ENCODE measurements around the gene TTC8.
"Not testable (repeated sequence)": the region's sequence is repeated elsewhere in the genome, so short reads cannot be mapped to it uniquely, and the experiment has no call there.

DNA sequence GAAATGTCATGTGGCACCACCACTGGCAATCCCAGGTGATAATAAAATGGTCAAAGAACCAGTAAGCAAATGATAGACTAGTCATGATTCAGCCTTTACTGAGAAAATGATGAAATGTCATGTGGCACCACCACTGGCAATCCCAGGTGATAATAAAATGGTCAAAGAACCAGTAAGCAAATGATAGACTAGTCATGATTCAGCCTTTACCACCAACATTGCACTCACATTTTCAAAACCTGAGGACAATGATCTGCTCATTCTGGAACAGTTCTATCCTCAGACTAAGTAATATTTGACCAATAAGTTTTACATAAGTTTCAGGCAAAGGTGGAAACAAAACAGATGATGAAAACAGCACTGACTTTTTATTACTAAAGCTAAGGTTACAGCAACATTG lies 34.9 kb upstream of the TTC8 start:
- not testable (repeated sequence) for TF ChIP-seq CTCF (IDR thresholded peaks at IDR 0.05 in 8 of 11, conservative IDR thresholded peaks at IDR 0.05 in 3 of 11); POLR2AphosphoS5 (IDR thresholded peaks at IDR 0.05); POLR2A (IDR thresholded peaks at IDR 0.05)
